ENCODE measurements around the gene RACGAP1. TPM values are rescaled to one million over a fixed set of nuclear protein-coding genes. Genes with fewer than 3 reads are reported as not detected.

Gene RACGAP1
- total RNA-seq, 4 donors from 2014 or later: 4.0 to 7.2 (median 6.2) TPM

DNA sequence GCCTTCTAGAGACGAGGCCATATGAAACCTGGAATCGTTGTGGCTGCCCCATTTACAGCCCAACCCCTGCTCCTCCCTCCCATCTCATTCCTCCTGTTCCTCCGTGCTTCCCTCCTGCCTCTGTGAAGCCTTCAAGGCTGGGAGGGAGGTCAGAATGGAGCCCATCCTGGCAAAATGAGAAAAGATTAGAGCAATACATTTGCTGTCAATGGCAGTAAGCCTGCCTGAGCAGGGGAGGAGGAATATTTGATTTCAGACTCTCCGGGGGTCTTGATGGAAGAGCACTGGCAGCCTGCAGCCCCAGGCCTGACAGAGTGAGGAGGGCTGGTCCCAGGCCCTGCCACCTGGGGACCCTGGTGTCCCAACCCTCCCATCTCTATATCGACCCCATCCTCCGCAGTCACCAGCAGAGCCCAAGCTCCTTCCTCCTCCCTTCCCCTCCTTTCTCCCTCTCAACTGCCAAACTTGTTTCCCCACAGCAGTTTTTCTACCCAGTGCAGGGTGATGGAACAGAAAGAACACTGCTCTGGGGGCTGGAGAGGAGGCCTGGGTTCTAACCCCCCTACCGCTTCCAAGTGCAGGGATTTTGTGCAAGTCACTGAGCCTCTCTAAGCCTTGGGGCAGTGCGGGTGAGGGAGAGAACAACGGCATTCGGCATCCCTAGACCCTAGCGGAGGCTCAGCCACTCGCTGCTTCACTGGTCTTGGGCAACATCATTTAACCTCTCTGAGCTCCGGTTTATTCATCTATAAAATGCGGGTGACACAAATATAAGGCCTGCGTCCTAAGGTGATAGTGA, 16.0 kb upstream of the RACGAP1 start:
- WGBS, 2 donors: 79% methylated on average over 15 of the region's 15 CpGs
- H3K27me3 ChIP-seq: no peaks in the 10 kb centered on the region
- DNase-seq: no peak
- H3K9me3 ChIP-seq: no peaks in the 10 kb centered on the region
- no peaks in the 10 kb centered on the region for H3K36me3 ChIP-seq
- TF ChIP-seq, protein P1, sequence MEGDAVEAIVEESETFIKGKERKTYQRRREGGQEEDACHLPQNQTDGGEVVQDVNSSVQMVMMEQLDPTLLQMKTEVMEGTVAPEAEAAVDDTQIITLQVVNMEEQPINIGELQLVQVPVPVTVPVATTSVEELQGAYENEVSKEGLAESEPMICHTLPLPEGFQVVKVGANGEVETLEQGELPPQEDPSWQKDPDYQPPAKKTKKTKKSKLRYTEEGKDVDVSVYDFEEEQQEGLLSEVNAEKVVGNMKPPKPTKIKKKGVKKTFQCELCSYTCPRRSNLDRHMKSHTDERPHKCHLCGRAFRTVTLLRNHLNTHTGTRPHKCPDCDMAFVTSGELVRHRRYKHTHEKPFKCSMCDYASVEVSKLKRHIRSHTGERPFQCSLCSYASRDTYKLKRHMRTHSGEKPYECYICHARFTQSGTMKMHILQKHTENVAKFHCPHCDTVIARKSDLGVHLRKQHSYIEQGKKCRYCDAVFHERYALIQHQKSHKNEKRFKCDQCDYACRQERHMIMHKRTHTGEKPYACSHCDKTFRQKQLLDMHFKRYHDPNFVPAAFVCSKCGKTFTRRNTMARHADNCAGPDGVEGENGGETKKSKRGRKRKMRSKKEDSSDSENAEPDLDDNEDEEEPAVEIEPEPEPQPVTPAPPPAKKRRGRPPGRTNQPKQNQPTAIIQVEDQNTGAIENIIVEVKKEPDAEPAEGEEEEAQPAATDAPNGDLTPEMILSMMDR (IDR thresholded peaks at IDR 0.05): no peak
- TF ChIP-seq POLR2A (IDR thresholded peaks at IDR 0.05): no peak
- intact Hi-C loops (cut with DNase I): no loop called here
- no peaks in the 10 kb centered on the region for H3K4me1 ChIP-seq
- no peak overlapping the region for H3K27ac ChIP-seq
- H3K4me3 ChIP-seq (replicated peaks in 1 of 3): no peak overlapping the region

DNA sequence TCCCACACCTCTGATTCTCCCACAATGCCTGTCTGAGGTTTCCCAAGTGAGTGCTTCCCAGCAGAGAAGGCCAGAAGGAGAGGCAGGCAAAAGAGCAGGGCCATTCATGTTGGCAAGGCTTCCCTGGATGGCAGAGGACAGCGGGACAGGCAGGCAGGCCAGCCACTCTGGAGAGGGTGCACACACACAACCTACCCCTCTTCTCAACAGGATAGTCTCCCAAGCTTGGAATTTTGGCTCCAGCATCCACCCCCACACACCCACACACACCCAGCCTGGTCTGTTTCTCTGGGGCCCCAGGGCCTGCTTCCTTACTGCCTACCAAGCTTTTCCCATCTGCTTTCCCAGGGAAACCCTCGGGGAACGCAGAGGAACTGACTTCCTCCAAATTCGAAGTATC, 15.4 kb upstream of the RACGAP1 start:
- no peak for DNase-seq
- intact Hi-C loops (cut with DNase I): no loop called here
- Histone ChIP-seq H3K4me1 (no peaks in the 10 kb centered on the region), H3K4me3 (replicated peaks in 1 of 3) (no peak overlapping the region), H3K27ac (no peak overlapping the region), H3K27me3 (no peaks in the 10 kb centered on the region), H3K9me3 (no peaks in the 10 kb centered on the region), H3K36me3 (no peaks in the 10 kb centered on the region)
- 69 to 84% methylated on average over 4 of the region's 4 CpGs for WGBS, 2 donors
- TF ChIP-seq, protein P1 (IDR thresholded peaks at IDR 0.05): no peak
- no peak for TF ChIP-seq POLR2A (IDR thresholded peaks at IDR 0.05)

DNA sequence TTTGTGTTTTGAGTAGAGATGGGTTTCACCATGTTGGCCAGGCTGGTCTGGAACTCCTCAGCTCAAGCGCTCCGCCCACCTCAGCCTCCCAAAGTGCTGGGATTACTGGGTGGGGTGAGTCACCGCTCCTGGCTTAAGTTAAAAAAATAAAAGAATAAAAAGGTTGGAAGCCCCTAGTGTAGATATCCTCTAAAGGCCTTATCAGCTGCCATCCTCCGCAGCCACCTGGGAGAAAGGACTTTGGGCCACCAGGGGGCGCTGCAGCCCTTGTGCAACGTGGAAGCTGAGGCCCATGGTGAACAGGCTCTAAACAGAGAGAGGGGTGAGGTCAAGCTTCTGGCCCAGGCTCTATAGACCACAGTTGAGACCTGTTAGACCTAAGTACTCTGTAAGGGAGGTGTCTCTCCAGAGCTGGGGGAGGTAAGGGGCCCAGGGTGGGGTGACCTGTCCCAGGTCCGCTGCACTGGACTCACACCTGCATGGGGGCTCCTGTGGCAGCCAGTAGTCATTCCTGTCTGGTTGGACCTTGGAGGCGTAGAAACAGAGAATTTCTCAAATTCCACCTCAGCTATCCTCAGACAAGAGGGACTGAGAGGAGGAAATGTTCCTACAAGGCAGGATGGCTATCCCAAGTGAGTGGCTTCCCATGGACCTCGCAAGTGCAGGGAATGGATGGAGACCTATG, 14.0 kb upstream of the RACGAP1 start:
- intact Hi-C loops (cut with DNase I): no loop called here
- TF ChIP-seq POLR2A (IDR thresholded peaks at IDR 0.05): no peak
- TF ChIP-seq, protein P1 (IDR thresholded peaks at IDR 0.05): peak; percentile 57 to 91 (median 68)
- no peaks in the 10 kb centered on the region for H3K4me1 ChIP-seq
- DNase-seq: peak; percentile 78 to 82
- H3K36me3 ChIP-seq: no peaks in the 10 kb centered on the region
- no peak overlapping the region for H3K4me3 ChIP-seq (replicated peaks in 1 of 3)
- 47 to 48% methylated on average over 9 of the region's 9 CpGs for WGBS, 2 donors
- no peaks in the 10 kb centered on the region for H3K27me3 ChIP-seq
- no peak overlapping the region for H3K27ac ChIP-seq
- H3K9me3 ChIP-seq: no peaks in the 10 kb centered on the region

DNA sequence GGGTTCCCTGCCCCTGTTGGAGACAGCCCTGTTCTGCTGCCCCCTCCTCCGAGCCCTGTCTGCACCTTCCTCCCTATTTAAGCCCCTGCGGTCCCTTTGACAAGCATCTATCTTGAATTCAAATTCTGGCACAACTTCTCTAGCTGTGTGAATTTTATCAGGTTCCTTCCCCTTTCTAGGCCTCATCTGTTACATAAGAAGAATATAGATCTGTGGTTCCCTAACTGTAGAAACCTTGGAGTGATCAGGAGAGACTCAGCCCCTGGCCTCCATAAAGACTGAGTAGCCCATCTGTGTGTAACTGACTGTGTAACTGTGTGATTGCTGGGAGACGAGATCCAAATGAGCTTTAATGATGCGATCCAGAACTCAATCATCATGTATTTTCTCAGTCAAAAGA, 13.0 kb upstream of the RACGAP1 start:
- TF ChIP-seq POLR2A (IDR thresholded peaks at IDR 0.05): no peak
- TF ChIP-seq, protein P1 (IDR thresholded peaks at IDR 0.05): no peak
- 88 to 94% methylated on average over 4 of the region's 4 CpGs for WGBS, 2 donors

More for the DNA sequence above, 13.0 kb upstream of the RACGAP1 start:
- Histone ChIP-seq H3K4me3 (replicated peaks in 1 of 3) (no peak overlapping the region), H3K27ac (no peak overlapping the region), H3K9me3 (no peaks in the 10 kb centered on the region), H3K27me3 (no peaks in the 10 kb centered on the region), H3K36me3 (no peaks in the 10 kb centered on the region), H3K4me1 (no peaks in the 10 kb centered on the region)
- intact Hi-C loops (cut with DNase I): no loop called here
- no peak for DNase-seq
